ENCODE data around the gene BORCS6.
"Not testable (repeated sequence)": the region's sequence is repeated elsewhere in the genome, so short reads cannot be mapped to it uniquely, and the experiment has no call there.

Gene BORCS6

GRCh38 chr17:8189711-8190477 is at the start of gene BORCS6:
TSS of gene BORCS6 (minus strand) at chr17:8190180. CDS start at chr17:8190140, 40 bp downstream.
- peak; percentile 87 to 90 for DNase-seq (ENCODE audit: low read depth in 2 of 2)

DNA sequence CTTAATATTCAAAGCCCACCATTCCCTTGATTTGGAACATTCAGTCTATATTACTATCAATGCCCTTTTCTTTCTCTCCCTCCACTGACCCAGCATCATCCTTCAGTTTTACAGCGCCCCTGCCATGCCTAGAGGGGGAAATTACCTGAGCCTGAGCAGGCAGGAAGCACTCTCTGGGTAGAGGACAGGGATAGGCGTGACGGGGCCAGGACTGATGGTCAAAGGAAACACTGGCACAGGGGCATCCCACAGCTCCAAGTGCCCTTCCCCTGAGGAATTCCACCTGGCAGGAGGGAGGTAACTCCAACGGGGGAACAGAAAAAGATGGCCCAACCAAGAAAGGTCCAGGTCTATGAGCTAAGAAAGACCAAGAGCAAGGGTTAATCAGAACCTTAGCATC is 47.9 kb upstream of the BORCS6 start:
- DNase-seq (ENCODE audit: low read depth in 2 of 2): no peak

GRCh38 chr17:8237175-8237574 is 47.2 kb upstream of the BORCS6 start:
- DNase-seq (ENCODE audit: low read depth in 2 of 2): no peak

- no peak for DNase-seq (ENCODE audit: low read depth in 2 of 2)
These were observed 45.7 kb upstream of the BORCS6 start for GRCh38 chr17:8235676-8236075.

GRCh38 chr17:8234361-8235270 is 44.6 kb upstream of the BORCS6 start:
- no peak for DNase-seq (ENCODE audit: low read depth in 2 of 2)

DNA sequence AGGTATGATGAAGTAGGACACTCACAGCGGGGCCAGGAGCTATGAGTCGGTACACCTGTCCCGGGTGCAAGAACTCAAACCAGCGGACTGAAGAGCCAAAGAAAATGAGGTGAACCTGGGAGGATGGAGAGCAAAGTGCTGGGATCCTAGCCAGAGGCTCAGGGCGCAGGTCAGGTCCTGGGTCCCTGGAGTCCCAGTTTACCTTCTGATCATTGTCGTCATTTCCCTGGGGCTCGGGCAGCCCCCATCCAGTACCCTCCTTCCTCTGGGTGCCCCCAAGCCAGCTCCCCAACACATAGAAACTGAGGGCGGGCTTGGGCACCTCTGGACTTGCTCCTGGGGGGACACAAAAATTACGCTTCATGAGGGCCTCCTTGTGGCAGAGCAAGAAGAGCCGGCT is 41.7 kb upstream of the BORCS6 start:
- no peak for DNase-seq (ENCODE audit: low read depth in 2 of 2)

- DNase-seq (ENCODE audit: low read depth in 2 of 2): no peak
These were observed 37.2 kb upstream of the BORCS6 start for GRCh38 chr17:8227238-8227581.

GRCh38 chr17:8226536-8227237 is 36.7 kb upstream of the BORCS6 start:
- DNase-seq (ENCODE audit: low read depth in 2 of 2): peak in 1 of 2 donors; percentile 47

DNA sequence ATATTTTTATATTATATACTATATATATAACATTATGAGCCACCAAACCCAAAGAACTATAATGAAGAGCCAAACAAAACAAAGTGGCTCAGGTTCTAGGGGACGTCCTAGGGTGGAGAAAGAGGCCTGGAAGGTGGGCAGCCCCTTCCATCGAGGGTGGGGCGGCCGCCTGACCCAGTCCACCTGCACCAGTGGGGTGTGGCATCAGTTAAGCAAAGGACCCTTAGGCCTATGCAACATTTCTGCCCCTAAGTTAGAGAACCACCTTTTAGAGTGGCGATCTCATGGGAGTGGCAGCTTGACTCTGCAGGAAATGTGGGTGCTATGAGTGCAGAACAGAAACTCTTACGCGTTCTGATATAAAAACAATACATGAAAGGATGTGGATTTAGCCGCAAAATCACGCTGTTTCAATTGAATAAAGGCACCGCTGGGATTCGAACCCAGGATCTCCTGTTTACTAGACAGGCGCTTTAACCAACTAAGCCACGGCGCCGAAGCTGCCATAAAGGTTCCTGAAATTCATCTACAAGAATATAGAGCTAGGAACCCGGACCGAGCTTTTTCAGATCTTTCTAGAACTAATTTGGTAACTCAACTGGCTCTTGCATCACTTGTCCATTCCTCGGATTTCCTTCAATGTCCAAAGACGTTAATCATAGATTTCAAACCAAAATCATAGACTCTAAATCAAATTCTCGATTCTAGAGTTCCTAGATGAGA is 36.0 kb upstream of the BORCS6 start:
- peak; percentile 55 to 68 for DNase-seq (ENCODE audit: low read depth in 2 of 2)

- DNase-seq (ENCODE audit: low read depth in 2 of 2): no peak
These were observed 35.2 kb upstream of the BORCS6 start for GRCh38 chr17:8224891-8225812.

DNA sequence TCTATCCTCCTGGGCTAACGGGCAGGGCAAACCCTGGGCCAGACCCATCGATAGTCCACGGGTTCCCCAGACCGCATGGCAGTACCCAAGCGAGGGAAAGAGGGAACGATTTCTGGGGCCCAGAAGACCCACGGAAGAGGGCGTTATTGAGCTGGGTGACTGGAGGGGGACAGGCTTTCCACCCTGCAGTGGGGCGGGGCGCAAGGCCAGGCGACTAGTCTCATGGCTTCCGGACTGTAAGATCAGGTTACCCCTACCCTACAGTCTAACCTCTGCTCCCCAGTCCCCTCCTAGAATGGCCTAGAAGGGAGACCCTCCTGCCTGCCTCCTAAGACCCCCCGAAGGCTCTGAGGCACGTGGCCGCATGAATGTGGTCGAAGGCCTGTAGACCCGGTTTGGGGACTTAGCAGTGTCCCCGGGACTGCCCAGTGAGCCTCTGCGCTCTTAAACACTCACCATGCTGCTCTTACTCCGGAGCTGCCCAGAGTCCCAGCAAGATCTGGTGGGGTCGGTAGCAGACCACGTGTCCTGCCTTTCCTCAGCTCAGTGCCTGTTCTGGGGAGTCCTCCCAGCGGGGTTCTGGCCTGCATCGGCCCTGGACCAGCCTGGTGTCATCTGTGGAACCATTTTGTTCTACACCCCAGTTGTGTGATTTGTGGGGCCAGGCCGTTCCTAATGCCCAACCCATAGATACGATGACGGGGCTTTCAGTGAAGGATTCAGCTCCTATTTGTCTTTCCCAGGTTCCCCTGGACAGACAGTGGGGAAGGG is 33.6 kb upstream of the BORCS6 start:
- peak in 1 of 2 donors; percentile 50 for DNase-seq (ENCODE audit: low read depth in 2 of 2)

- peak; percentile 84 to 87 for DNase-seq (ENCODE audit: low read depth in 2 of 2)
These were observed 32.8 kb upstream of the BORCS6 start for GRCh38 chr17:8222630-8223355.

DNA sequence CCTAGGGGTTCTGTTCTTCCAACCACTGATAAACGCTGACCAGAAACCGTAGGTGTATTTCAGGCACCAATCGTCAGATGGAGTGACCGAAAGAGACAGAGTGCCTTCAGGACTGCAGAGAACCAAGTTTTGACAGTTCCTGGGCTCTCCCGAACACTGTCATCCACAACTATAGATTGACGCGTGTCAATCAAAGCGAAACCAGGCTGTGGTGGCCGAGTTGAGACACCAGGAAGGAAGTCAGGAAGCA is 32.3 kb upstream of the BORCS6 start:
- no peak for DNase-seq (ENCODE audit: low read depth in 2 of 2)

- peak; percentile 67 to 80 for DNase-seq (ENCODE audit: low read depth in 2 of 2)
These were observed 31.8 kb upstream of the BORCS6 start for GRCh38 chr17:8221663-8222379.

DNA sequence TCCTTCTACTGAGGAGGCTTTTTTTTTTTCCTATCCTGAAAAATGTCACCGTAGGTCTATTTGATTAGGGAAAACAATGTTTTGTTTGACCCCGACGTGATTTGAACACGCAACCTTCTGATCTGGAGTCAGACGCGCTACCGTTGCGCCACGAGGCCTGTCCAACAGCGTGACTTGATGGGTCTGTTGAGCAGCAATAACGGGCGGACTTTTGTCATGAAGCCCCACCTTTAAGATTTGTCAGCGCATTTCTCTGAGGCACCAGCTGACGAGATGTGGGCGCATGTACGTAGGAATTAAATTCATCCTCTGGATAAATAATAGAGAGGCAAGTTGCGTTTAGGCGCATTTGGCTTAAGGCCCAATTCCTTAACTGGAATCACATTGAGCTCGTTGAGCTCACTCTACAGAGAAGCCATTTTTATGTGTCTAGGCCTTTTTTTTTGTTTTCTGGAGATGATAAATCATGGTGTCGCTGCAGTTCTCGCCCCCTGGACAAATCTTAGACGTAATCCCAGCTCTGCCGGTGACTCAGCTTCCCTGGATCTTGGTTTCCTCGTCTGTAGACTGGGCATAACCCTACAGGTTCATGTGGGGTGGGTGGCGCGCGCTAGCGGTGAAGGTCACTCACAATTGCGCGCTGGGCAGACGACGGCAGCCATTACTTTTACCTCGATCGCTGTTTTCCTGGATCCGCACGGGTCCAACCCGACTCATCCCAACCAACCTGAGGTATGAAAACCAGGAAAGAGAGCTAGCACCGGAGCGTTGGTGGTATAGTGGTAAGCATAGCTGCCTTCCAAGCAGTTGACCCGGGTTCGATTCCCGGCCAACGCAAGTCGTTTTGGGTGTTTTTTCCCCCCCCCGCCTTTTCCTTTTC is 31.0 kb upstream of the BORCS6 start:
- DNase-seq (ENCODE audit: low read depth in 2 of 2): peak; percentile 75 to 90

DNA sequence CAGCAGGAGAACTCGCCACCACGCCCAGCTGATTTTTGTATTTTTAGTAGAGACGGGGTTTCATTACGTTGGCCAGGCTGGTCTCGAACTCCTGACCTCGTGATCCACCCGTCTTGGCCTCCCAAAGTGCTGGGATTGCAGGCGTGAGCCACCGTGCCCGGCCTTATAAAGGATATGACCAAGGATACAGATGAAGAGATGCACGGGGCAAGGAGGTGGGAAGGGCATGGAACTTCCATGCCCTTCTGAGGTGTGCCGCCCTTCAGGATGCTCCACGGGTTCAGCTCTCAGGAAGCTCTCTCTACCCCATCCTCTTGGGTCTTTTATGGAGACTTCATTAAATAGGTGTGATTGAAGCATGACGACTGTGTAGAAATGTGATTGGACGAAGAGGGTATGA is 24.0 kb upstream of the BORCS6 start:
- not testable (repeated sequence) for DNase-seq (ENCODE audit: low read depth in 2 of 2)

- DNase-seq (ENCODE audit: low read depth in 2 of 2): no peak
These were observed 22.6 kb upstream of the BORCS6 start for GRCh38 chr17:8212312-8213180.

All from stimulated activated CD8-positive, alpha-beta memory T cell treated with anti-CD3 and anti-CD28 coated beads, Interleukin-2, amount 100 ng/mL, for 48 hours (primary cell).